Cardiac muscle cell (in vitro differentiated cells and primary cell): Measurements from ENCODE around the gene TRAPPC10. TPM values are rescaled to one million over a fixed set of nuclear protein-coding genes. Genes with fewer than 3 reads are reported as not detected.

Source experiments
- DNase-seq, 2 donors: peaks; one replicate each; pipeline versions ENCODE4 v3.0.0 to v3.0.0-alpha.2; 2010 to 2017; ENCODE audit warnings: low read depth in 1 of 2, low spot score in 1 of 2
- H3K27ac ChIP-seq: fragments of 200-600 bp; sonication (generic); 2 replicates; pipeline ENCODE4 v1.5.1; 2016
- H3K27me3 ChIP-seq: fragments of 200-600 bp; sonication (generic); 2 replicates; pipeline ENCODE4 v1.6.0; 2016; ENCODE audit warnings: control low read depth
- H3K36me3 ChIP-seq: fragments of 200-600 bp; sonication (generic); 2 replicates; pipeline ENCODE4 v1.5.1; 2016; ENCODE audit warnings: control low read depth
- H3K4me1 ChIP-seq: fragments of 200-600 bp; sonication (generic); 2 replicates; pipeline ENCODE4 v1.8.1; 2017; ENCODE audit warnings: low read depth, mild to moderate bottlenecking, mixed run types
- H3K4me3 ChIP-seq: fragments of 200-600 bp; sonication (generic); 2 replicates; pipeline ENCODE4 v1.5.1; 2016; ENCODE audit warnings: mild to moderate bottlenecking
- H3K9me3 ChIP-seq: fragments of 200-600 bp; sonication (generic); 2 replicates; pipeline ENCODE4 v1.5.1; 2017; ENCODE audit warnings: low read depth, mild to moderate bottlenecking, control low read depth
- CTCF ChIP-seq: IDR thresholded peaks from 2 replicates; pipeline ENCODE4 v1.5.1; 2012; ENCODE audit warnings: low read depth, mild to moderate bottlenecking, low read length
- polyA plus RNA-seq: library from polyadenylated mRNA; unstranded; fragments of >200 nt; fragmentation: Nextera tagmentation; extraction: Ambion mirVana; gene quantifications from 2 replicates; pipeline ENCODE4 v1.2.1, GENCODE V29; 2016
- total RNA-seq: library from RNA; depleted of rRNA; stranded (reverse); fragments of >200 nt; gene quantifications from 2 replicates; pipeline ENCODE4 v1.2.3, GENCODE V29; 2016

The TRAPPC10 gene
- total and polyA plus RNA-seq, 2 experiments from 2014 or later = 6.5 to 12.6 TPM

GRCh38 chr21:44013380-44014088 is 1.4 kb downstream of the TRAPPC10 start:
- no peak for TF ChIP-seq CTCF
- DNase-seq = no peak
- Histone ChIP-seq H3K27me3 (no peaks in the 10 kb centered on the region), H3K36me3 (no peaks in the 10 kb centered on the region), H3K9me3 (no peaks in the 10 kb centered on the region), H3K4me1 (no peaks in the 10 kb centered on the region), H3K4me3 (peak overlapping the region; percentile 95), H3K27ac (peak overlapping the region; percentile 95)

GRCh38 chr21:44017601-44018000 is 5.5 kb downstream of the TRAPPC10 start:
- Histone ChIP-seq H3K4me3 (no peak overlapping the region), H3K9me3 (no peaks in the 10 kb centered on the region), H3K27ac (no peak overlapping the region), H3K27me3 (no peaks in the 10 kb centered on the region), H3K36me3 (no peaks in the 10 kb centered on the region), H3K4me1 (peaks cover 17% of the 10 kb centered on the region)
- no peak for TF ChIP-seq CTCF
- DNase-seq = no peak

GRCh38 chr21:44018127-44018526 is 6.0 kb downstream of the TRAPPC10 start:
- DNase-seq = no peak

GRCh38 chr21:44018813-44019567 is 6.9 kb downstream of the TRAPPC10 start:
- TF ChIP-seq CTCF = no peak
- no peaks in the 10 kb centered on the region for H3K9me3 ChIP-seq
- H3K36me3 ChIP-seq = no peaks in the 10 kb centered on the region
- H3K4me1 ChIP-seq = peaks cover 17% of the 10 kb centered on the region
- no peak for DNase-seq
- H3K27ac ChIP-seq = peak overlapping the region; percentile 23
- H3K4me3 ChIP-seq = no peak overlapping the region
- H3K27me3 ChIP-seq = no peaks in the 10 kb centered on the region

More at GRCh38 chr21:44018127-44018526, 6.0 kb downstream of the TRAPPC10 start:
- Histone ChIP-seq H3K4me3 (no peak overlapping the region), H3K36me3 (no peaks in the 10 kb centered on the region), H3K4me1 (peaks cover 17% of the 10 kb centered on the region), H3K27me3 (no peaks in the 10 kb centered on the region), H3K27ac (no peak overlapping the region), H3K9me3 (no peaks in the 10 kb centered on the region)
- no peak for TF ChIP-seq CTCF

- H3K27me3 ChIP-seq = no peaks in the 10 kb centered on the region
- H3K36me3 ChIP-seq = no peaks in the 10 kb centered on the region
- no peak for TF ChIP-seq CTCF
- H3K27ac ChIP-seq = no peak overlapping the region
- H3K9me3 ChIP-seq = no peaks in the 10 kb centered on the region
- peaks cover 17% of the 10 kb centered on the region for H3K4me1 ChIP-seq
- no peak for DNase-seq
- H3K4me3 ChIP-seq = no peak overlapping the region
These were observed 7.5 kb downstream of the TRAPPC10 start for GRCh38 chr21:44019568-44019958.
